Activated T-cell treated with anti-CD3 and anti-CD28 coated beads, Interleukin-2, amount 50 U/mL, for 72 hours (primary cell): ENCODE measurements around the gene EXOC2. TPM values are rescaled to one million over a fixed set of nuclear protein-coding genes. Genes with fewer than 3 reads are reported as not detected.

Source experiments
- ATAC-seq, 2 donors: fragments of 150-1000 bp; cut with Tn5 transposase; replicated peaks in 1 of 2; 2 replicates each; pipeline ENCODE4 v1.10.0; 2021; ENCODE audit warnings: moderate library complexity in 2 of 2, mild to moderate bottlenecking in 1 of 2
- DNase-seq, 2 donors: peaks; one replicate each; pipeline ENCODE4 v3.0.0; 2021 to 2022; ENCODE audit warnings: mixed read lengths in 1 of 2
- H3K27ac Mint-ChIP-seq: one replicate; pipeline ENCODE4 v1.8.0; 2022; ENCODE audit warnings: mild to moderate bottlenecking, moderate library complexity, mixed read lengths
- H3K27me3 Mint-ChIP-seq: one replicate; pipeline ENCODE4 v1.8.0; 2022; ENCODE audit warnings: low read depth, mixed read lengths
- H3K36me3 Mint-ChIP-seq, 2 donors: one replicate each; pipeline ENCODE4 v1.8.0; 2022; ENCODE audit warnings: mixed read lengths in 2 of 2, mild to moderate bottlenecking in 1 of 2; ENCODE audit not compliant: insufficient read depth in 2 of 2
- H3K4me1 Mint-ChIP-seq: one replicate; pipeline ENCODE4 v1.8.0; 2022; ENCODE audit warnings: low read depth, mixed read lengths
- H3K4me3 Mint-ChIP-seq, 2 donors: one replicate each; pipeline ENCODE4 v1.8.0; 2022; ENCODE audit warnings: mild to moderate bottlenecking in 2 of 2, mixed read lengths in 2 of 2, moderate library complexity in 2 of 2
- H3K9me3 Mint-ChIP-seq, 2 donors: one replicate each; pipeline ENCODE4 v1.8.0; 2022; ENCODE audit warnings: mixed read lengths in 2 of 2
- total RNA-seq, 2 donors: library from RNA; stranded (reverse); gene quantifications; one replicate each; pipeline ENCODE4 v1.2.3, GENCODE V29; 2022

The EXOC2 gene
- total RNA-seq, 2 donors from 2014 or later: 42.2 to 46.1 TPM

DNA sequence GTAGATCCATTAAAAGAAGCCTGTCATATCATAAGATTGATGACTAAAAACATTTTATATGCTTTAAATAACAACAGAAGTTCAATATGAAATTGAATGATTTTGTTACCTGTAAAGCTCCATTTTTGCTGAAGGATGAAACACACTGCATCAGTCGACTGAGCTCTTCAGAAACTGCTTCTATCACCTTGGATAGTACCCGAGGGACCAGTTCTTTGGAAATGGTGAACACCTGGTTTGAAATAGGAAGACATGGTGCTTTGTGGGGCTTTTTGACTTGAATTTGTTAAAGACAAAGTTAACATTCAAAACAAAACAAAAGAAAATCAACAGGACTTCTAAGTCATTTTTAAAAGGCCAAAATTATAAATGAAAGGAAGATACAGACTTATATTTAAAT is 195.7 kb downstream of the EXOC2 start:
- Mint-ChIP-seq H3K9me3 (peaks cover 0 to 3% of the 10 kb centered on the region in 2 donors), H3K27ac (peak overlapping the region; percentile 100), H3K27me3 (no peaks in the 10 kb centered on the region), H3K4me1 (peaks cover 91% of the 10 kb centered on the region), H3K4me3 (peak overlapping the region; percentile 83 to 92), H3K36me3 (peaks cover 14 to 34% of the 10 kb centered on the region in 2 donors)
- no peak for ATAC-seq
- DNase-seq: no peak

DNA sequence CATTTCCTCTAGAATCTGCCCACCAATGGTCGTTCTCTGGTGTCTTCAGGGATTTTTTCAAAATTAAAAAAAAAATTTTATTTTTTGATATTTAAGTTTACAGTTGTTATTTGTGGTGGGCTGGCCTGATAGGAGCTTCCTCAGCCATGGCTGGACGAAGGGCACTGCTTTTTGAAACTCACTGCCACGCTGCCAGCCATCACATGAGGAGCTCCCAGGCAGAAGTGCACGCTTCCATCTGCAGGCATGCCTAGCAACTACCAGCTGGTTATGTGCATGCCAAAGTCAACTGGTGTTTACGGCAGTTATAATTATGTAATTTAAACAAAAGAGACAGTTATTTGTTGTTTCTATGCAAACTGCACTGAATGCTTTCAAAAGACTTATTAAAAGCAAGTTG is 196.3 kb downstream of the EXOC2 start:
- DNase-seq: no peak
- Mint-ChIP-seq H3K4me3 (peak overlapping the region; percentile 83 to 92), H3K36me3 (peaks cover 20 to 40% of the 10 kb centered on the region in 2 donors)

DNA sequence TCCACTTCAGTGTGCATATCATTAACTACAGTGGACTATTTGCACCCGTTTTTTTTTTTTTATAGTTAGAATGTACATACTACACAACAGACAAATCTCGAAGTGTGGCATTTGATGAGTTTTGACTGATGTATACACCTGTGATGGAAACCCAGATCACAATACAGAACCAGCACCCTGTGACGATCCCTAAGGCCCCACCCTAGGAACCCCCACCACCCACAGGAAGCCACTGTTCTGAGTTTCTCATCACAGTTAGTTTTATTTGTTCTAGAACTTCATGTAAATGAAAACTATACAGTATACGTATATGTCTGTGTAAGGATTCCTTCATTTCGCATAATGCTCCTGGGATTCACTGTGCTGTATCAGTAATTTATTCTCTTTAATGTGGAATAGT is 198.5 kb downstream of the EXOC2 start:
- Mint-ChIP-seq H3K36me3 (peaks cover 20 to 40% of the 10 kb centered on the region in 2 donors), H3K27ac (peak overlapping the region; percentile 100), H3K4me3 (peak overlapping the region; percentile 66 to 95), H3K4me1 (peaks cover 98% of the 10 kb centered on the region), H3K27me3 (no peaks in the 10 kb centered on the region), H3K9me3 (peaks cover 0 to 3% of the 10 kb centered on the region in 2 donors)
- ATAC-seq (peak; percentile 6 to 8), DNase-seq (peak in 1 of 2 donors; percentile 52)

More for the DNA sequence above, 196.3 kb downstream of the EXOC2 start:
- Mint-ChIP-seq H3K27me3 (no peaks in the 10 kb centered on the region), H3K27ac (peak overlapping the region; percentile 100), H3K4me1 (peaks cover 91% of the 10 kb centered on the region), H3K9me3 (peaks cover 0 to 3% of the 10 kb centered on the region in 2 donors)
- ATAC-seq: no peak

DNA sequence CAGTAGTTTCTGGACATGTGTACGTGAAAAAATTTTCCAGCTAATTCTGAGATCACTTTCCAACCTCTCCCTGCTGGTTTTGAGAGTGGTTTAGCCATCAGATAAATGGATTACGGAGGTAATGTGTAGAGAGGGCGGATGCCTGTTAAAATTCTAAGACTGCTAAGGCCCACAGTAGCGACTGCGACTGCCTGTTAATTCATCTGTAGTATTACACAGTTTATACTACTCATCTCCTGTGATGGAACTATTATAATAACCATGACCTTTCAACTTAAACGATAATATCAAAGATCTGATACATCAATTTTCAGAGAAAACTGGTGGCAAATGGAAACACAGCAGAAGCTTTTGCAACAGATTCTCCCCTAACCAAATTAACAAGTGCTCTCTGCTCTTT is 199.1 kb downstream of the EXOC2 start:
- DNase-seq (no peak), ATAC-seq (no peak)
- H3K4me1 Mint-ChIP-seq: peaks cover 98% of the 10 kb centered on the region
- H3K4me3 Mint-ChIP-seq: peak overlapping the region; percentile 66 to 95
- peak overlapping the region; percentile 100 for H3K27ac Mint-ChIP-seq
- no peaks in the 10 kb centered on the region for H3K27me3 Mint-ChIP-seq
- peaks cover 23 to 41% of the 10 kb centered on the region in 2 donors for H3K36me3 Mint-ChIP-seq
- H3K9me3 Mint-ChIP-seq: peaks cover 0 to 3% of the 10 kb centered on the region in 2 donors

DNA sequence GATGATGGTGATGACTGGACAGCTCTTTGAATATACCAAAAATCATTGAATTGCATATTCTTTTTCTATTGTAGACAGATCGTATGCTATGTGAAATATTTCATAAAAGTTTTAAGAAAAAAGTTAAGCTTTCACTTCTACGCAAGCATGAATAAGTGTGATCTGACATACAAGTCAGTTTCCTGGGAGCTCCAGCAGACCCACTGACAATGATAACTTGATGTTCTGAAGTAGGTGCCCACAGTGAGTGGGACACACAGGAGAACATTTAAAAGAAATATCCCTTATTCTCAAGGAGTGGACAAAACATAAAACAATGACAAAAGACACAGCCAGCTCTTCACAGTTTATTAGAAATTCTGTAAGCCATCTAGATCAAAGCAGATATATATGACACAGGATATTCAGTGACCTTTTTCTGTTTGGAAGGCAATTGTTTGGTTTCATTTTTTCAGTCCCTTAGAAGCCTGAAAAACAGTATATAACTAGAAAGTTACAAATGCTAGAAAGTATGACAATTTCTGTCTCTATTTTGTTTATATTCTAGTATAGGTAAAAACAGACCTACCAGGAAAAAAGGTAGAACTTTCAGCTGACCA is 200.0 kb downstream of the EXOC2 start:
- Mint-ChIP-seq H3K4me1 (peaks cover 94% of the 10 kb centered on the region), H3K9me3 (peaks cover 0 to 3% of the 10 kb centered on the region in 2 donors), H3K36me3 (peaks cover 20 to 38% of the 10 kb centered on the region in 2 donors), H3K27ac (peak overlapping the region; percentile 100), H3K27me3 (no peaks in the 10 kb centered on the region), H3K4me3 (peak overlapping the region; percentile 66 to 95)
- DNase-seq: no peak
- ATAC-seq: no peak

DNA sequence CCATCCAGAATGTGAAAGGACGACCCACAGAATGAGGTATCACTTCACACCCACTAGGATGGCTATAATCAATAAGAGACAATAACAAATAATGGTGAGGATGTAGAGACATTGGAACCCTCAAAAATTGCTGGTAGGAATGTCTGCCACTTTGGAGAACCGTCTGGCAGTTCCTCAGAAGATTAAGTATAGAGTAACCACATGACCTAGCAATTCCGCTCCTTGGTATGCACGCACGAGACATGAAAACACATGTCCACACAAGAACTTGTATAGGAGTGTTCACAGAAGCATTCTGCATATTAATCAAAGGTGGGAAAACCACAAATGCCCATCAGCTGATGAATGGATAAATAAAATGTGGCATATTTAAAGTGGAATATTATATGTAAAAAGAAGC is 200.8 kb downstream of the EXOC2 start:
- no peaks in the 10 kb centered on the region for H3K27me3 Mint-ChIP-seq
- H3K4me1 Mint-ChIP-seq: peaks cover 94% of the 10 kb centered on the region
- ATAC-seq: no peak
- no peak for DNase-seq
- H3K9me3 Mint-ChIP-seq: peaks cover 0 to 3% of the 10 kb centered on the region in 2 donors
- H3K4me3 Mint-ChIP-seq: peak overlapping the region; percentile 66 to 95
- peak overlapping the region; percentile 100 for H3K27ac Mint-ChIP-seq
- peaks cover 20 to 42% of the 10 kb centered on the region in 2 donors for H3K36me3 Mint-ChIP-seq

DNA sequence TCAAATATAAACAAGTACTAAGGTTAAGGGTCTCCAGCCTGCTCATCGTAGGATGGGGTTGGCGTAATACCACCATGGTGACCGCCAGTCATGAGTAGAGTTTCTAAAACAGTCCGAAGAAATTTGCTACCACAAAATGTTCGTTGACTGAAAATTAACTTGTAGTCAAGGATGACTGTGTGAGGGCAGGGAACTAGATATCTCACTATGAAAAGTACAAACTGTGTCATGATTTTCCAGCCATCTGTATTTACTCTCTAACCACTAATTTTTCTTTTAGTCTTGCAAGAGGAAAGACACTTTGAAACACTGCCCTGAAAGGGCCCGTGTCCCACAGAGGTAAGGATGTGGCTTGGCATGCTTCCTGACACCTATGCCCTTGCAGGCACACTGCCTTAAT is 201.7 kb downstream of the EXOC2 start:
- H3K4me3 Mint-ChIP-seq: peak overlapping the region; percentile 58 to 95
- DNase-seq: peak; percentile 63 to 67
- peak; percentile 58 to 61 for ATAC-seq
- peaks cover 20 to 46% of the 10 kb centered on the region in 2 donors for H3K36me3 Mint-ChIP-seq
- peaks cover 0 to 3% of the 10 kb centered on the region in 2 donors for H3K9me3 Mint-ChIP-seq
- H3K27me3 Mint-ChIP-seq: no peaks in the 10 kb centered on the region
- H3K27ac Mint-ChIP-seq: peak overlapping the region; percentile 100
- H3K4me1 Mint-ChIP-seq: peaks cover 96% of the 10 kb centered on the region

DNA sequence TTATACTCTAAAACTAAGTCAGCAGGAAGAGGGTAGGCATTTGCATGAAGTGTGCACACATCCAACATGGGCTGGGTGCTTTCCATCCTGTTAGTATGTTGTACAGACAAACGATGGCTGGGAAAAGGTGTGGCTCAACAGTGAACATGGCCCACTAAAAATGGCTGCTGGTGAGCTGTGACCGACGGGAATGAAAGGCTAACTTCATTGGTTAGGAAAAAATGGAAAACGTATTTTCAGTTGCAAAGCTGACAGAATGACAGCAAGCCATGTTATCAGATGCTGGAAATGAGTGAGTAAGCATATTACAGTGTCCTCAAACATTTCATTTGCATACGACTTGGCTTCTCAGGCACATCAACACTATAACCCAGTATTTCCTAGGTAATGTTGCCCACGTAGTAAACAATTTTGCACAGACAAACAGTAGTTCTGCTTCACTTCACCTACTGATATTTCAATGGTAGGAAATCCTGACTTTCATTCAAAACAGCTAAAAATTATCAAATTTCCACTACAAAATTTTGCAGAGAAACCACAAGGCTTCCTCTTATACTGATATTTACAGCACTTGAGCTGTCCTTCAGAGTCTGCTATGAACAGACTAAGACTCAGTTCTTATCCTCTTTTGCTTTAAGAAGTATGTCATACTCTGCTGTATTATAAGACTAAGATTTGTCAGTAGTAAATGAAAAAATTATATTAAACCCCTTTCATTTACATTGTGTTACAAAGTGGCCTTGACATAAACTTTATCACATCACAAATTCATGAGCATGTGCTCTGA is 202.5 kb downstream of the EXOC2 start:
- DNase-seq: peak; percentile 58 to 67

DNA sequence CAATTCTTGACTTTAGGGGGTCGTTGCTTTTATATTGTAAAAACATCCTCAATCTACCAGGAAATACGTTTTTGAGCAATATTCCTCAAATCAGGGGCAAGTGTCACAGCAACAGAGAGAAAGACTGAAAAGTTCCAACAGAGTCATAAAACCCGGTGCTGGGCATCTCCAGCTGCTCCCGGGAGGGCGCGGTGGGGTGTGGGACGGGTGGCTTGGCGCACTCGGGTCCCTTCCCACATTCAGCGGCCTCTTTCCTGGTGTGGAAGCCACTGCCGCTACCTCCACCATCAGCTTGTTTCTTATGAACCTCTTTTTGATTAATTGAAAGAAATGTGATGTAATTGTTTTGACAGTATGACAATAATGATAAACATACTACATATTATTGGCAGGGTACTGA is 203.2 kb downstream of the EXOC2 start:
- DNase-seq (no peak), ATAC-seq (no peak)
- H3K4me1 Mint-ChIP-seq: peaks cover 96% of the 10 kb centered on the region
- H3K27me3 Mint-ChIP-seq: no peaks in the 10 kb centered on the region
- peaks cover 18 to 43% of the 10 kb centered on the region in 2 donors for H3K36me3 Mint-ChIP-seq
- H3K27ac Mint-ChIP-seq: peak overlapping the region; percentile 100
- peak overlapping the region; percentile 58 to 95 for H3K4me3 Mint-ChIP-seq
- H3K9me3 Mint-ChIP-seq: peaks cover 0 to 3% of the 10 kb centered on the region in 2 donors

More for the DNA sequence above, 202.5 kb downstream of the EXOC2 start:
- peaks cover 19 to 45% of the 10 kb centered on the region in 2 donors for H3K36me3 Mint-ChIP-seq
- H3K9me3 Mint-ChIP-seq: peaks cover 0 to 3% of the 10 kb centered on the region in 2 donors
- no peaks in the 10 kb centered on the region for H3K27me3 Mint-ChIP-seq
- peaks cover 96% of the 10 kb centered on the region for H3K4me1 Mint-ChIP-seq
- peak overlapping the region; percentile 100 for H3K27ac Mint-ChIP-seq
- peak overlapping the region; percentile 58 to 95 for H3K4me3 Mint-ChIP-seq
- peak; percentile 60 to 68 for ATAC-seq

DNA sequence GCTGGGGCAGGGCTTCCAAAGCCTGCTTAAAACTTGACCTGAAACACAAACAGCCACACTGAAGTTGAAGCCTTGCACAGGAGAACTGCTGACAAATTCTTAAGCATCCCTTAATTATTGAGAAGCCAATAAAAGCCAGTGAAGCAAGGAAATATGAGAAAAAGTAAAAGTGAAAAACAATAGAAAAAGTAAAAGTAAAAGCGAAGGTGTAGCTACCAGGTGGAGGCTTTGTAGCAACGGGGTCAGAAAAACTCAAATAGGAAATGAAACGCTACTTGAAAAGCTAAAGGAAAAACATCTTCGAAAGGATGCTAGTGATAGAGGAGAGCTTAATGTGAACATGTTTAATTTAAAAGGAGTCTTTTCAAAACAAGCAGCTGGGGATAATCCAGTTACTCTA is 203.9 kb downstream of the EXOC2 start:
- H3K9me3 Mint-ChIP-seq: peaks cover 0 to 3% of the 10 kb centered on the region in 2 donors
- peaks cover 97% of the 10 kb centered on the region for H3K4me1 Mint-ChIP-seq
- H3K27me3 Mint-ChIP-seq: no peaks in the 10 kb centered on the region
- ATAC-seq: no peak
- H3K27ac Mint-ChIP-seq: peak overlapping the region; percentile 100
- H3K4me3 Mint-ChIP-seq: peak overlapping the region; percentile 58 to 95
- no peak for DNase-seq
- H3K36me3 Mint-ChIP-seq: peaks cover 18 to 44% of the 10 kb centered on the region in 2 donors

DNA sequence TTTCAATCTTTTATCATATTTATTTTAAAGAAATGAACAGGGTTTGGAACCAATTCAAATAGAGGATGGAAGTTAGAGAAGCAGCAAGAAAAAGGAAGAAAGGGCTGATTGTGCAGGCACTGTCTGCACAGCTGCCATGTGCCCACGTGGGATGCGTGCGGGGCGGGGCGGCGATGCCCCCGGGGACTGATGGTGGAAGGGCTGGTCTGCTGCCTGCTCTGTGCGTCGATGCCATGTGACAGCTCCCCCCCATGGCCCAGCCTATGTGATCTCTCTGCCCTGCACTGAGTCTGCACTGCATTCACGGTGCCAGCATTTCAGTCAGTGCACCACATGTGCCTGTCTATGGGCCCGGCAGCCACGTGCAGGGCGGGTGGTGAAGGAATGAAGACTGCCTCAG is 205.0 kb downstream of the EXOC2 start:
- Mint-ChIP-seq H3K9me3 (peaks cover 0 to 3% of the 10 kb centered on the region in 2 donors), H3K27ac (peak overlapping the region; percentile 82), H3K36me3 (peaks cover 21 to 48% of the 10 kb centered on the region in 2 donors), H3K27me3 (no peaks in the 10 kb centered on the region), H3K4me1 (peaks cover 97% of the 10 kb centered on the region), H3K4me3 (peak overlapping the region; percentile 56 to 65)
- DNase-seq (no peak), ATAC-seq (no peak)

DNA sequence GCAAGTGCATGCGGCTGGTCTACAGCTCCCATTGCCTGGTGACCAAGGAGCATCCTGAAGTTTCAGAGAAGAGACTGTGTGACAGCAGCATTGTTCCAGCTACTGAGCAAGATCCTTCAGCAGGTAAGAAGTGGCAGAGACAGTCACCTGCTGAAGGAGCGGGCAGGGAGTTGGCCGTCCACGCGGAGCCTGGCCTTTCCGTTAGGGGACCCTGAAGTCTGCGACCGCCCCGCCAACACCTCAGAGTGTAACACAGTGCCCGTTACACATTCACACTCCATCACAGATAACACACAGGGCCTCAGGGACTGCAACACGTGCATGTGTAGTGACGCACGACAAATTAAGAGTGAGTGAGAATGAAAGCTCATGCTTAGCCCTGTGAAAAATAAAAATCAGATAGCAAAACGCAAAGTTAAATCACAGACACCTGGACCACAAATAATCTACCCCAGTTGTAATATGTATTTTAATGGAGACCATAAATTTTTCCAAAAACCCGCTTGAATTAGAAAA is 207.2 kb downstream of the EXOC2 start:
- no peak for ATAC-seq
- Mint-ChIP-seq H3K4me3 (peak overlapping the region; percentile 54 to 65), H3K4me1 (peaks cover 94% of the 10 kb centered on the region)

DNA sequence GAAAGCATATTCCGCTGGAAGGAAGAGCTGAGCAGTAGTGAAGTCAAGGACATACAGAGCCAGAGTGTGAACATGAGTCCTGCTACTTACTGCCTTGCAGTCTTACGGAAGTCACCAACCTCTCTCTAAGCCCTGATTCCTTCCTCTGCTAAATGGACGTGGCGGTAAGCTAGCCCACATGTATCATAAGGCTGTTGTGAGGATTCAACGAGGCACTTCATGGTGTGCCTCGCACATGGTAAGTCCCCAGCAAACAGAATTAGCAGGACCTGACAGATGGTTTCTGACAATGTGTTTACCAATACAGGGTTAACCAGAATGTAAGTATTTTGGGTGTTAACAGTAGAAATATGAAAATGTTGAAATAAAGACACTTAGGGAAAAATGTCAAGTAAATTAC is 208.2 kb downstream of the EXOC2 start:
- peak; percentile 5 for ATAC-seq
- no peaks in the 10 kb centered on the region for H3K27me3 Mint-ChIP-seq
- H3K27ac Mint-ChIP-seq: peak overlapping the region; percentile 89
- peaks cover 94% of the 10 kb centered on the region for H3K4me1 Mint-ChIP-seq
- H3K36me3 Mint-ChIP-seq: peaks cover 18 to 42% of the 10 kb centered on the region in 2 donors
- peak overlapping the region; percentile 64 to 74 for H3K4me3 Mint-ChIP-seq
- H3K9me3 Mint-ChIP-seq: peaks cover 4 to 5% of the 10 kb centered on the region in 2 donors
- no peak for DNase-seq

More for the DNA sequence above, 207.2 kb downstream of the EXOC2 start:
- no peak for DNase-seq
- Mint-ChIP-seq H3K27ac (peak overlapping the region; percentile 87), H3K27me3 (no peaks in the 10 kb centered on the region), H3K9me3 (peaks cover 4 to 5% of the 10 kb centered on the region in 2 donors), H3K36me3 (peaks cover 18 to 42% of the 10 kb centered on the region in 2 donors)
